Left lung (tissue), 10 donors: ENCODE data around the gene TNS3. TPM values are rescaled to one million over a fixed set of nuclear protein-coding genes. Genes with fewer than 3 reads are reported as not detected.

Experiments used
- ATAC-seq: fragments of 200-7000 bp; cut with Tn5 transposase; one replicate; pipeline ENCODE4 v1.9.1; 2020; ENCODE audit warnings: moderate library complexity
- DNase-seq, 4 donors: peaks; one replicate each; pipeline ENCODE4 v3.0.0-alpha.2; 2013 to 2020
- H3K27ac ChIP-seq, 2 donors: fragments of 200-600 bp; sonication (generic) in 1 of 2; one replicate each; pipeline versions ENCODE4 v1.5.0 to v1.8.0; 2020 to 2021
- H3K27me3 ChIP-seq, 2 donors: fragments of 200-600 bp; sonication (generic) in 1 of 2; one replicate each; pipeline versions ENCODE4 v1.5.0 to v1.8.0; 2020 to 2021
- H3K36me3 ChIP-seq, 2 donors: fragments of 200-600 bp; sonication (generic) in 1 of 2; one replicate each; pipeline versions ENCODE4 v1.5.0 to v1.8.0; 2020 to 2021
- H3K4me1 ChIP-seq, 2 donors: fragments of 200-600 bp; one replicate each; pipeline ENCODE4 v1.8.0; 2021
- H3K4me3 ChIP-seq, 2 donors: fragments of 200-600 bp; sonication (generic) in 1 of 2; one replicate each; pipeline versions ENCODE4 v1.5.0 to v1.8.0; 2020 to 2021; ENCODE audit warnings: mild to moderate bottlenecking in 1 of 2
- H3K9me3 ChIP-seq, 2 donors: fragments of 200-600 bp; sonication (generic) in 1 of 2; one replicate each; pipeline versions ENCODE4 v1.5.0 to v1.8.0; 2020 to 2021
- CTCF ChIP-seq, 2 donors: fragments of 200-600 bp; sonication (generic) in 1 of 2; IDR thresholded peaks; one replicate each; pipeline versions ENCODE4 v1.5.0 to v1.8.0; 2021; ENCODE audit warnings: antibody characterized with exemption in 2 of 2
- intact Hi-C, 2 donors: fragments of 100-400 bp; cut with DNase I; formaldehyde crosslinking; loops; one replicate each; pipeline versions ENCODE4 v1.11.2 to v1.14.2; 2022
- polyA plus RNA-seq, 6 donors: library from polyadenylated mRNA; unstranded; fragments of 120-200 nt; gene quantifications; one replicate each; pipeline ENCODE4 v1.2.1, GENCODE V29; 2013; ENCODE audit not compliant: insufficient read length in 6 of 6
- total RNA-seq, 2 donors: library from RNA; stranded (reverse); fragmentation: NEBNext Ultra II Directional; extraction: Animal tissue kit (Norgen Biotek cat#: 25700); gene quantifications; one replicate each; pipeline ENCODE4 v1.2.1, GENCODE V29; 2021
- donor health status: DM: no; HTN: yes; CAD: no.
- donor health status: DM: no; HTN: no; CAD: no.

TNS3 gene
- total and polyA plus RNA-seq, 8 donors: 86.3 to 151 (median 97.8) TPM

- ATAC-seq (no peak), DNase-seq (no peak)
- H3K27ac ChIP-seq: no peak overlapping the region
- TF ChIP-seq CTCF (IDR thresholded peaks at IDR 0.05): no peak
- peaks cover 0 to 24% of the 10 kb centered on the region in 2 donors for H3K4me1 ChIP-seq
- H3K9me3 ChIP-seq: no peaks in the 10 kb centered on the region
- H3K36me3 ChIP-seq: peaks cover 0 to 16% of the 10 kb centered on the region in 2 donors
- intact Hi-C loops: no loop called here
- H3K27me3 ChIP-seq: no peaks in the 10 kb centered on the region
- H3K4me3 ChIP-seq: no peak overlapping the region
Measured at GRCh38 chr7:47521816-47522561, 59.9 kb downstream of the TNS3 start.

- Histone ChIP-seq H3K4me3 (no peak overlapping the region), H3K9me3 (no peaks in the 10 kb centered on the region), H3K27ac (peak overlapping the region; percentile 45 to 66), H3K36me3 (peaks cover 0 to 12% of the 10 kb centered on the region in 2 donors), H3K4me1 (peaks cover 0 to 24% of the 10 kb centered on the region in 2 donors), H3K27me3 (no peaks in the 10 kb centered on the region)
- intact Hi-C loops: no loop called here
- DNase-seq (no peak), ATAC-seq (no peak)
- TF ChIP-seq CTCF (IDR thresholded peaks at IDR 0.05): no peak
Measured at GRCh38 chr7:47521011-47521795, 60.7 kb downstream of the TNS3 start.

GRCh38 chr7:47520406-47520805, 61.5 kb downstream of the TNS3 start:
- peak overlapping the region; percentile 45 to 66 for H3K27ac ChIP-seq

GRCh38 chr7:47518827-47519226, 63.1 kb downstream of the TNS3 start:
- peak overlapping the region in 1 of 2 donors; percentile 19 for H3K27ac ChIP-seq
- peak; percentile 8 for ATAC-seq

More at GRCh38 chr7:47520406-47520805, 61.5 kb downstream of the TNS3 start:
- DNase-seq (peak in 1 of 4 donors; percentile 72), ATAC-seq (peak; percentile 69)
- Histone ChIP-seq H3K27me3 (no peaks in the 10 kb centered on the region), H3K9me3 (no peaks in the 10 kb centered on the region), H3K4me3 (no peak overlapping the region), H3K36me3 (peaks cover 0 to 4% of the 10 kb centered on the region in 2 donors), H3K4me1 (peaks cover 0 to 24% of the 10 kb centered on the region in 2 donors)
- intact Hi-C loops: no loop called here
- no peak for TF ChIP-seq CTCF (IDR thresholded peaks at IDR 0.05)

More at GRCh38 chr7:47518827-47519226, 63.1 kb downstream of the TNS3 start:
- H3K9me3 ChIP-seq: no peaks in the 10 kb centered on the region
- no peak for DNase-seq
- no peaks in the 10 kb centered on the region for H3K27me3 ChIP-seq
- no peak for TF ChIP-seq CTCF (IDR thresholded peaks at IDR 0.05)
- intact Hi-C loops: no loop called here
- H3K4me1 ChIP-seq: peaks cover 0 to 34% of the 10 kb centered on the region in 2 donors
- no peak overlapping the region for H3K4me3 ChIP-seq
- peaks cover 0 to 1% of the 10 kb centered on the region in 2 donors for H3K36me3 ChIP-seq
